VCaP (cell line): ENCODE data around the gene CHKB.
A peak's percentile ranks its signal among the peaks of the same experiment; 100 is the strongest.
"Not testable (repeated sequence)": the region's sequence is repeated elsewhere in the genome, so short reads cannot be mapped to it uniquely, and the experiment has no call there.

ENCODE experiments used
- H3K27ac ChIP-seq: fragments of 450-650 bp; 2 replicates; pipeline ENCODE4 v1.5.1; 2017
- TF ChIP-seq, protein P1 (sequence below): fragments of 450-650 bp; conservative IDR thresholded peaks from 2 replicates; pipeline ENCODE4 v1.5.1; 2017; ENCODE audit warnings: mild to moderate bottlenecking, moderate library complexity

Gene CHKB

GRCh38 chr22:50540381-50540780, 42.3 kb downstream of the CHKB start:
- H3K27ac ChIP-seq = no peak overlapping the region
- TF ChIP-seq, protein P1, sequence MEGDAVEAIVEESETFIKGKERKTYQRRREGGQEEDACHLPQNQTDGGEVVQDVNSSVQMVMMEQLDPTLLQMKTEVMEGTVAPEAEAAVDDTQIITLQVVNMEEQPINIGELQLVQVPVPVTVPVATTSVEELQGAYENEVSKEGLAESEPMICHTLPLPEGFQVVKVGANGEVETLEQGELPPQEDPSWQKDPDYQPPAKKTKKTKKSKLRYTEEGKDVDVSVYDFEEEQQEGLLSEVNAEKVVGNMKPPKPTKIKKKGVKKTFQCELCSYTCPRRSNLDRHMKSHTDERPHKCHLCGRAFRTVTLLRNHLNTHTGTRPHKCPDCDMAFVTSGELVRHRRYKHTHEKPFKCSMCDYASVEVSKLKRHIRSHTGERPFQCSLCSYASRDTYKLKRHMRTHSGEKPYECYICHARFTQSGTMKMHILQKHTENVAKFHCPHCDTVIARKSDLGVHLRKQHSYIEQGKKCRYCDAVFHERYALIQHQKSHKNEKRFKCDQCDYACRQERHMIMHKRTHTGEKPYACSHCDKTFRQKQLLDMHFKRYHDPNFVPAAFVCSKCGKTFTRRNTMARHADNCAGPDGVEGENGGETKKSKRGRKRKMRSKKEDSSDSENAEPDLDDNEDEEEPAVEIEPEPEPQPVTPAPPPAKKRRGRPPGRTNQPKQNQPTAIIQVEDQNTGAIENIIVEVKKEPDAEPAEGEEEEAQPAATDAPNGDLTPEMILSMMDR = no peak

GRCh38 chr22:50537765-50538164, 44.9 kb downstream of the CHKB start:
- TF ChIP-seq, protein P1 = no peak
- no peak overlapping the region for H3K27ac ChIP-seq

DNA sequence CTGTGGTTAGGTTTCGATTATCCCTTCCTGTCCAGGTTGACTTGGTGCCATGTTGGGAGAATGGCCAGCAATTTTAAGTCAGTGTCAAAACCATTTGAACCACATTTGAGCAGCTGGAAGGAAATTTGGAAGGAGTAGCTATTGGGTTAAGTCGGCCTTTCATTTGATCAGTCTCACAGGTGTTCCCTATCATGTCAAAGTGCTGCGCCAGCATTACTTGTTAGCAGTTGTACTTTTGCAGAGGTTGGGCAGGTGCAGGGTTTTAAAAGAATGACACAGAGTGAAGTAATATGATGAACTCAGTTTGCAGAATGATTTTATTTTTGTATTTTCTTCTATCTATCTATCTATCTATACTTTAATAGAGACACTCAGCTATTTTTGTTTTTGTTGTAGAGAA, 46.4 kb downstream of the CHKB start:
- H3K27ac ChIP-seq = no peak overlapping the region
- TF ChIP-seq, protein P1 = no peak

DNA sequence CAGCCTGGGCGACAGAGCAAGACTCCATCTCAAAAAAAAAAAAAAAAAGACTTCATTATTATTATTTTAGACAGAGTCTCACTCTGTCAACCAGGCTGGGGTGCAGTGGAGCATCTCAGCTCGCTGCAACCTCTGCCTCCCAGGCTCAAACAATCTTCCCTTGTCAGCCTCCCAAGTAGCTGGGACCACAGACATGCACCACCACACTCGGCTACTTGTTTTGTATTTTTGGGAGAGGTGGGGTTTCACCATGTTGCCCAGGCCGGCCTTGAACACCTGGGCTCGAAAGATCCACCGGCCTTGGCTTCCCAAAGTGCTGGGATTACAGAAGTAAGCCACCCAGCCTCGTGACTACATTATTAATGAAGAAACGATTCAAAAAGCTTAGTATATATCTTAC, 47.5 kb downstream of the CHKB start:
- H3K27ac ChIP-seq = no peak overlapping the region
- TF ChIP-seq, protein P1 = no peak

DNA sequence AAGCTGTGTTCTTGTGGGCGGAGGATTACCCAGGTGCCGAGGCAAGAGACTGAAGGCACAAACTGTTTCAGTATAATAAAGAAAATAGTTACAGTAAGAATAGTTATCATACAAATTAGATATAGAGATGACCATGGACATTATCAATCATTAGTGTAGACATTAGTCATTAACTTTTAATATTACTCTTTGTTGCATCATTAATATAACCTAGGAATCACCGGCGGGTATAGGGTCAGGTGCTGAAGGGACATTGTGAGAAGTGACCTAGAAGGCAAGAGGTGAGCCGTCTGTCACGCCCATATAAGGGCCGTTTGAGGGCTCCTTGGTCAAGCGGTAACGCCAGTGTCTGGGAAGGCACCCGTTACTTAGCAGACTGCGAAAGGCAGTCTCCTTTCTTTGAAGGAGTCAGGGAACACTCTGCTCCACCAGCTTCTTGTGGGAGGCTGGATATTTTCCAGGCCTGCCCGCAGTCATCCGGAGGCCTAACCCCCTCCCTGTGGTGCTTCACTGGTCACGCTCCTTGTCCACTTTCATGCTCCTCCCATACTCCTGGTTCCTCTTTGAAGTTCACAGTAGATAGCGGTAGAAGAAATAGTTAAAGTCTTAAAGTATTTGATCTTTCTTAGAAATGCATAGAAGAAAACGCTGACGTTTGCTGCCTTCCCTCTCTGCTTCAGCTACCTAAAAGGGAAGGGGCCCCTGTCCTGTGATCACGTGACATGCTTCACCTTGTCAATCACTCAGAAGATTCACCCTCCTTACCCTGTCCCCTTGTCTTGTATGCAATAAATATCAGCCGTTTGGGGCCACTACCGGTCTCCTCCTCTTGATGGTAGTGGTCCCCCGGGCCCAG, 48.6 kb downstream of the CHKB start:
- H3K27ac ChIP-seq = not testable (repeated sequence)

DNA sequence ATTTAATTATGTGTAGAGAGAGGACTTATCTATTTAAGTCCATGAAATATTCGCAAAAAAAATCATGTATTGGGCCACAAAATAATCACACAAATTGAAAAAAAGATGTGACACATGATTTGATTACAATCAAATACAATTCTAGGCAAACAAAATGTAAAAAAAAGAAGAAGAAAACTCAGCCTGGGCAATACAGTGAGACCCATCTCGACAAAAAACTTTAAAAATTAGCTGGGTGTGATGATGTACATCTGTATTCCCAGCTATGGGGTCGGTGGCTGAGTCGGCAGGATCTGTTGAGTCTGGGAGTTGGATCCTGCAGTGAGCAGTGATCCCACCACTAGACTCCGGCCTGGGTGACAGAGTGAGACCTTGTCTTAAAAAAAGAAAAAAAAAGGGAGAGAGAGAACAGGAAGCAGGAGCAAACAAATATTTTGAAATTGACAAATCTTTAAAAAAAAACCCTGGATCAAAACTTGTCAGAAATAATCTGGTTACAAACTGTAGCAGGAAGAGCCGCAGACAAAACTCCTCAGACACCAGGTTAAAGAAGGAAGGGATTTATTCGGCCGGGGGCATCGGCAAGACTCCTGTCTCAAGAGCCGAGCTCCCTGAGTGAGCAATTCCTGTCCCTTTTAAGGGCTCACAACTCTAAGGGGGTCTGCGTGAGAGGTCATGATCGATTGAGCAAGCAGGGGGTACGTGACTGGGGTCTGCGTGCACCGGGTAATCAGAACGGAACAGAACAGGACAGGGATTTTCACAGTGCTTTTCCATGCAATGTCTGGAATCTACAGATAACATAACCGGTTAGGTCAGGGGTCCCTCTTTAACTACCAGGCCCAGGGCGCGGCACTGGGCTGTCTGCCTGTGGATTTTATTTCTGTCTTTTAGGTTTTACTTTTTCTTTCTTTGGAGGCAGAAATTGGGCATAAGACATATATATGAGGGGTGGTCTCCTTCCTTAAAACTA, 49.5 kb downstream of the CHKB start:
- peak overlapping the region; percentile 71; the same call in 1 of the 2 replicates for H3K27ac ChIP-seq
- TF ChIP-seq, protein P1 = no peak

- H3K27ac ChIP-seq = peak overlapping the region; percentile 71
- TF ChIP-seq, protein P1 = no peak
Measured at GRCh38 chr22:50531962-50532674, 50.5 kb downstream of the CHKB start.
